ENCODE results near the gene IRF2.

Gene IRF2

DNA sequence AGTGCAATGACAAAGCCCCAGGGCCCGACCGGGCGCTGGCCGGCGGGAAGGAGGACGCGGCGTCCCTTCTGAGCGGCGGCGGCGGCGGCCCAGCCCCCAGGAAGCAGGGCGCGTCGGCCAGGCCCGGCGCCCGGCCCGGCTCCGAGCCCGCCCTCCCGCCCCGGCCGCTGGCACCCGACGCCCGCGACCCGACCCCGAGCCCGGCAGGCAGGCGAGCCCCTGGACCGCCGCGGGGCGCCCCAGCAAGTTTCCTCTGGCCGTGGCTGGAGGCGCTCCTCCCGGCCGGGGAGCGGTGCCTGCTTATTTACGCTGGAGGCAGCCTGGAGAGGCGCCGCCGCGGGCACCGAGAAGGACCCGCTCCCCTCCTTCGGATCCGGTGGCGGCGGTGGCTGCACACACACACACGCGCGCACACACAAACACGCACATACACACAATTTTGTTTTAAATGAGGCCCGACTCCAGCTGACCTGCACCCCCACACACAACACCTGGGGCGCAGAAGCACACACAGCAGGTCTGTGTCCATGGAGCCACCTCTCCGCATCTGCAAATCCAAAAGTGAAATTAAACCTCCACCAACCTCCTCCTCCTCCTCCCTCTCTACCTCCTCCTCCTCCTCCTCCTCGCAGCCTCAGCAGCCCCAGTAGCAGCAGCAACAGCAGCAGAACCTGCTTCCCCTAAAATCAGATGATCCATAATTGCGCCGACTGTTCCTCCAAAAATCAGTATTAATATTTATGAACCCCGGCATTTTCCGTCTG lies 669 bp downstream of the IRF2 start:
- no peak for DNase-seq

DNA sequence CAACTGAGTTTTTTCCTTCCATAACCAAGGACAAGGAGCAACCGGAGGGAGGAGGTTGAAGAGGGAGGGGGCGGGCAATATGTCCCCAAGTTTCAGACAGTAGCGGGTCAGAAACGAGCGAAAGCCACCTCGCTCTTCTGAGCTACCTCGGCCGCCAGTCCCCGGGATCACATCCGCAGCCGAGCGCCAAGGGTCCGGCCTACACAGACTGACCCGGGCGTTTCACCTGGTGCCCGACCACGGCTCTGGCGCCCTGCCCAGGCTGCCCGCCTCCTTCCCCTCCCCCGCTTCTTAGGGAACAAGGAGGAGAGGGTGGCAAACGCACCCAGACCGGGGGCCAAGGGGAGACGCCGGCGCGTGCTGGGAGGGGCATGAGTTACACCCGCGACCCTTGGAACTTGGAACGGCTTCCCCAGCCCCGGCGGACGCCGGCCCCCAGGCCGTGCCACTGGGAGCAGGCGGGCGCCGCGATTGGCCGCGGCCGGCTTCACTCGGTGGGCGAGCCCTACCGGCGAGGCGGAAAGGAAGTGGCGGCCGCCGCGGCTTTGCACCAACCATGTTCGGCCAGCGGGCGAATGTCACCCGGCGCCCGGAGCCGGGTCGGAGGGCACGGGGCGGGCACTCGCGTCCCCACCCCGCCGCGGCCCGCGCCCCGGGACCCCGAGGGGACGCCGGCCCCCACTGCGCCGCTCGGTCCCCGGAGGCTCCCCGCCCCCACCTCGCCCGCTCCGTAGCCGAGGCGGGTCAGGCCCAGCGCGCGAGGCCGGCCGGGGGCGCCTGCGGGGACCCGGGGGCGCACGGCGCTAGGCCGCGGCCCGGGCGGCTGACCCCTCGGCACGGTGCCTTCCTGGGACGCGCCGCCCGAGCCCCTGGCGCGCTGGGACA lies 1.5 kb downstream of the IRF2 start:
- peak; percentile 98 for DNase-seq

DNA sequence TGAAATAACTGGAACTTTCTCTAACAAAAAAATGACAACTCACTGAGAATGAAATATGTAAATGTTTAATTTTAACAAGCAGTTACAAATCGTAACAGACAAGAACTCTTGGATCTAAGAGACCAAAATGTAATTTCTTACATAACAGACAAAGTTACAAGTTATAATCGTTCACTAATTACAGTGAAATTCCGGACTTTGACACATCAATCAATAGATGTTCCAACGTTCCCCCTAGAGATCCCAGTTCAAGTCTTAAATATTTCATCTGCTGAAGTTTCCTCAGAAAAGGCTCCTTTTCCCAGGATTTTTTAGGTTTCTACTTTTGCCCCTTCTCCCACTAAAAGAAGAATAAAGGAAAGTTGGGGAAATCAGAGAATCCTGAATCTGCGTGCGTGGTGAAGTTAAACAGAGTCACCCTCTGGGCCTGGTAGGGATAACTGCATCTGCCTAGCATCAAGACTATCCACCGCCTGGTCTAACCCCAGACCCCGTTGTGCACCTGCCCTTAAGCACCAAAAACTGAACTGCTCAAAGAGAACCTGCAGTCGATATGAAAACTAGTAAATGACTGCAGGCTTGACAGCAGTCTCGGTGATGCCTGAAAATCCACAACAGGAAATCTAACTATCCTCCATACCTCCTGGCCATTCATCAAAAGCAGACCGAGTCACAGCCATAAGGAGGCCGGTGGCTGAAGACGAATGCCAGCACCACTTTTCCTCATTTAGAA lies 2.3 kb downstream of the IRF2 start:
- DNase-seq: no peak

GRCh38 chr4:184470785-184471110 lies 3.6 kb downstream of the IRF2 start:
- no peak for DNase-seq

DNA sequence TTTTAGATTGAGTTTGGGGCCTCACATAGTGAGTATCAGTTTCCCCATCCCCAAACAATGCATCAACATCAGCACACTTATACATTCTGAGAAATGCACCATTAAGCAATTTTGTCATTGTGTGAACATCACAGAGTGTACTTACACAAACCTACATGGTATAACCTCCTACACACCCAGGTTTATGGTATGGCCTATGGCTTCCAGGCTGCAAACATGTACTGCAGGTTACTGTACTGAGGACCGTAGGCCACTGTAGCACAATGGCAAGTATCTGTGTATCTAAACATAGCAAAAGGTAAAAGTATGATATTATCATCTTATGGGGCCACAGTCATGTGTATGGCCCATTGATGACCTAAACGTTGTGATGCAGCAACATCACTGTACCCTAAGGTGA lies 7.7 kb downstream of the IRF2 start:
- DNase-seq: no peak

DNA sequence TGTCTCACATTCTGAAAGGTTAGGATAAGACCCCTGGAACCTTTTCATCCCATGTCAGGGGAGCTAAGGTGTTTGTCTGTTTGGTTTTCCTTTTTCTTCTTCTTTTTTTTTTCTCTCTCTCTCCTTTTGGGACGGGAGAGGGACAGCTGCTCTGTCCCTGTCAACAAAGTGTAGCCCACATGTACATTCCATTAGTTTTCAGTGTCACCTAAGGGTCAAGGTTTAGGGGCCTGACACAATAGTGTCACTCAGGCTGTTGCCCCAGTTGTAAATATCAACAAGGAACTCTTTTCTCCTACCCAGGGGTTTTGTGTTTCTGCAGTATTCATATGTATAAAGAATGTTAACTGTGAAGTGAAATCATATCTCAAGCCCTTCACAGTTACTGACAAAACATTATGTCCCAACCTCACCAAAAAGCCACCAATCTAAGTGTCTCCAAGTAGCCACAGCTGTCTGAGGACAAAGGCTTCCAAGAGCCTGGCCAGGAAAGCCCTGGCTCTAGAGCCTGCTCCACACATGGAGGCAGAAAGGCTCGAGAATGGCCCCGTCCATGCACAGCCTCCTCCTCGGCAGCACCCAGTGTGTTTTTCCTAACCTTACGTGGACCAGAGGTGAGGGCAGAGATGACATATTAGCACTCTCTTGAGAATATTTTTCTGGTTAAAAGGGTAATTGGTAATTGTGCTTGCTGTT lies 9.4 kb downstream of the IRF2 start:
- no peak for DNase-seq

DNA sequence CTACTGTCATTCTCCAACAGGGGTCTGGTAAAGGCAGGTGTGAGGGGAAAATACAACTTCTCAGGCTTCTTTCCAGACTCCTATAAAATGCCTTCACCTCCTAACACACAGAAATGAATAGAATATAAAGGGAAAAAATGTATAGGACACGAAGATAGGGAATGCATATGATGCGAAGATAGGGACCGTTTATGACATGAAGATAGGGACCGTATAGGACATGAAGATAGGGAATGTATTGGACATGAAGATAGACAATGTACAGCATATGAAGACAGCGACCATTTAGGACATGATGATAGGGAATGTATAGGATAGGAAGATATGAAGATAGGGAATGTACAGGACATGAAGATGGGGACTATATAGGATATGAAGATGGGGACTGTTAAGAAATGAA lies 10.5 kb downstream of the IRF2 start:
- DNase-seq: no peak

- DNase-seq: no peak
These were observed 11.2 kb downstream of the IRF2 start for GRCh38 chr4:184463158-184463557.

DNA sequence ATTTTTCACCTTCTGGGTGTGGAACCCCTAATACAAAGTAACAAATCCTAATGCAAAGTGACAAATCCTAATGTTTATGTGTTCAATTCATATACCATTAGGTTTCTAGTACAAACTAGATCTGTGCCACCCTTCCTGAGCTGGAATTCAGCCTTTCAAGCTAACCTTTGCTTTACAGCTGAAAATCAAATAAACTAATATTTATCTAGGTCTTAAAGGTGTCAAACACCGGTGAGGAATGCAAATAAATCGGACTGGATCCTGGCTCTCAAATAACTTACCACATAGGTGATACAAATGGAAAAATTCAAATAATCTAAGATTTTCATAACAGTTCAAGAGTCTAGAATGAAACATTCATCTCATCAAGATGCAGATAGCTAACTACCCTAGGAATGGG lies 11.6 kb downstream of the IRF2 start:
- DNase-seq: no peak

DNA sequence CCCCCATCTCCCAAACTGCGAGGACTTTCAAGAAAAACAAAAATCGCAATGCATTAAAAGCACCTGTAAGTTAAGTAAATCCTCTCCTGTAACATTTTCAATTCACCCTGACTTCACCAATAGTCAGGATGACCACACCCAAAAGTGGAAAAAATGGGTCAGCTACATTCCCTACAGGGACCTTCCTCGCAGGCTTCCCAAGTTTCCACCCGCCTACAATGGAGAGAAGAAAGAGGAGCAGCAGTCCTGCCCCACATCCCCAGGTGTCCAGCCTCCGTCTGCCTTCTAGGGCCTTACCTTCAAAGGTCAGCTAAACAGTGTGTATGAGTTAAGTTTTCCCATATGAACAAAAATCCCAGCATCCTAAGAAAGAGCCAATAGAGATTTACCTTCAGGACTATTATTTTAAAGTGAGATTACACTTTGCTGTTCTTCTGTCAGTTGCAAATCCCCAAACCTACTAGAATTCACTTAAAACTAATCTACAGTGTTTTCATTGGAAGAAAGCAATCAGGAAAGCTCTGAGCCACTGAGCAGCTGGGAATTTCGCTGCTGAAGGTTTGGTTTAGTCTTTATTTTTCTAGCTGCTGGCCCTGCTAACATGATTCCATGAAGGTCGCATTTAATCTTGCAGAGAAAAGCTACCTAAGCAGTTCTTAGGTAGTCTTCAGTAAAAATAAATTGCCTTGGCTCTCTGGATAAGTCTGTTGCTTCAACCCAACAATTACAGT lies 12.5 kb downstream of the IRF2 start:
- no peak for DNase-seq

GRCh38 chr4:184460499-184461285 lies 13.7 kb downstream of the IRF2 start:
- DNase-seq: no peak

DNA sequence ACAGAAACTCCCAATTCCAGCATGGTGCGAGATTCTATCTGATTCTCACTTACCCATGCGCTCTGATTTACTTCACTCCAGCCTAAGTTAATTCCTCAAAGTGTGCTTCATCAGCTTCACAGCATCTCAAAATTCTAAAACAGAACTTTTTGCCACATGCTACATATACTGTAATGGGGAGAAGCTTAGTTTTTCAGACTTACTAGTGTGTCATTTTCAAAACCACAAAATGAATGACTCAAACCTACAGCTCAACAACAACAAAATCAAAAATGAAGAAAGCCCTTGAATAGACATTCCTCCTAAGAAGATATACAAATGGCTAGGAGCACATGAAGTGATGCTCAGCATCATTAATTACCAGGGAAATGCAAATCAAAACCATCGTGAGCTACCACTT lies 14.9 kb downstream of the IRF2 start:
- DNase-seq: no peak

DNA sequence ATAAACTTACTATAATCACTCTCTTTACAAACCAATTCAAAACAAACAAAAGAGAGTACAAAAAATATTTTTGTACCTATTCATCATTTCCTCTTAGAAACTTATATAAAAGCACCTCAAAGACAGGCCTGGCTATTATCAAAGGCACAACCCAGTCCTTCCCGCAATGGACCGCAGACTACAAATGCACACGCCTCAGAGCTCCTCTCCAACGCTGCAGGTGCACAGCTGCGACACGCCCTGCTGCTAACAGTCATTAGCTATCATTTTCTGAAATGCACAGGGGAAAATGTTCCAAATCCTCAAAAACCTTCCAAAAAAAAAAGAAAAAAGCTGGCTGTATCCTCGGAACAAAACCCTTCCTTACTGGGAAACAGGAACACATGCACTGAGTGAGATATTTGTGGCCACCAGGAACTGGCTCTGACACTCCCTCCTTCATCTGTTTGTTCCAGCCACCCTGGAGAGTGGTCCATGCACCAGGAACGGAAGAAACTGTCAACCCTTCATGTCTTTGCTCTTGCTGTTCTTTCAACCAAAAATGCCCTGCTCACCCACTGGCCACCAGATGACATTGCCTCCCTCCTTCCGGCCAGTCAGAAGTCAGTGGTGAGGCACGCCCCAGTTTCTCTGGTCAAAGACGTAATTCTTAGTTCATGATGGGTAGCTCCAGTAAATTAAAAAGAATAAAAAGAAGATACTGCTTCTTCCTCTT lies 16.7 kb downstream of the IRF2 start:
- no peak for DNase-seq

DNA sequence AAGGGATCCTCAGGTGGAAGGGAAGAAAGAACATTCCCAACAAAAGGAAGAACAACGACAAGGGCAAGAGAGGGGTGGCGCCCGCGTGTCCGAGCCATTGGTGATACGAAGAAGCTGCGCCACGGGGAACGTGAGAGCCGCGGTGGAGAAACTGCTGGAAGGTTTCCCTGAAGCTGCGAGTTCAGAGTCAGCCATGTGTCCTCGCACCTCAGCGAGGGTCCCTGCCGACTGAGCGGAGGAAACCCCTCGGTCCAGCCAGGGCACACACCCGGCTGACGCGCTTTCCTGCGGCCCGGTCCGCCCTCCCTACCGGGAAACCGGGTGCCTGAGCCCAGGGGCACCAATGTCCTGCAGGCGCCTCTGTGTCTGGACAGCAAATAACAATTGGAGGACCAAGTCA lies 18.0 kb downstream of the IRF2 start:
- DNase-seq: no peak

GRCh38 chr4:184455299-184455698 lies 19.1 kb downstream of the IRF2 start:
- DNase-seq: no peak

GRCh38 chr4:184453365-184454160 lies 20.8 kb downstream of the IRF2 start:
- no peak for DNase-seq

GRCh38 chr4:184452740-184453139 lies 21.6 kb downstream of the IRF2 start:
- DNase-seq: no peak

DNA sequence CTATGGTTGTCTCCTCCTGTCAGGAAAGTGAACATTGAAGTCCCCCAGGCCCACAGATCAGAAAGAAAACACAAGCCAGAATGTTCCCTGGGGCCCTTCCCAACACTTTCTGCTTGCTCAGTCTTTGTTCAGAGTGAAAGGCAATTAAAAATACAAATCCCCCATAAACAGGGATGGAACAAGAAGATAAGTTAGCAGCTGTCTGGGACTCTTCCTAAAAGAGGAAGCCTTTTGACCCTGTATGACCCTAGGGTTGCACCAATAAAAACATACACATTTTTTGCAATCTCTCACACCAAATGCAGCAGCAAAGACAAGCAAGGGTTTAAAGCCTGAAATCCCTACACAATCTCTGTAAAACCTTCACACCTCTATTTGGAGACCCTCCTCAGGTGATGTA lies 22.6 kb downstream of the IRF2 start:
- no peak for DNase-seq

GRCh38 chr4:184450743-184451535 lies 23.4 kb downstream of the IRF2 start:
- DNase-seq: no peak
